Stimulated activated CD8-positive, alpha-beta memory T cell treated with anti-CD3 and anti-CD28 coated beads, Interleukin-4, amount 100 ng/mL, for 24 hours (primary cell): ENCODE measurements around the gene COQ2.

Source experiments
- DNase-seq: peaks from one replicate; pipeline ENCODE4 v3.0.0-alpha.2; 2020; ENCODE audit warnings: low read depth

Gene COQ2

DNA sequence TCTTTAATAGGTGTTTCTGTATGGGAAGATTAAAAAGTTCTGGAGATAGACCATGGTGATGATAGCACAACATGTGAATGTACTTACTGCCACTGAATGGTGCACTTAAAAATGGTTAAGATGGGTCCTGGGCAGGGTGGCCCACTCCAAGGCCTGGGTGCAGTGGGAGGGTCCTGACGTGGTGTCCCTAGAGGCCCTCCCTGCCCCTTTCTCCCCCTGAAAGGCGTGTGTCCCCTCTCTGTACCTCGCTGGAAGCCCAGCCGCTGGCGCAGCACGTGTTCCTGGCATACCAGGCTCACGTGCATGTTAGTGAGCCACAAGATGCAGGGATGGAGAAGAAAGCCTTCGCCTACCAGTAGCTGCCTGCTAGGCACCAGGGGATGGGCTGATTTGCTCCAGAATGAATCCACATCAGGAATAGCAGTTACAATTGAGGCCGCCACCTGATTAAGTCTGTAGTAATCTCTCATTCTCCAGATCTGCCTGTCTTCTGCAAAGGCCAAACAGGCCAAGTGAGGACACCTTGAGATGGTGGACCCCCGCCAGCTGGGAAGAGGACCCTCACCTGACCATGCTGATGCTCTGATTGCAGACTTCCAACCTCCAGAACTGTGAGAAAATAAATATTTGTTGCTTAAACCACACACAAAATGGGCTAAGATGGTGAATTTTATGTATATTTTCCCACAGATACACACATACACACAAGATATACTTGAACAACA lies 67.5 kb downstream of the COQ2 start:
- no peak for DNase-seq

DNA sequence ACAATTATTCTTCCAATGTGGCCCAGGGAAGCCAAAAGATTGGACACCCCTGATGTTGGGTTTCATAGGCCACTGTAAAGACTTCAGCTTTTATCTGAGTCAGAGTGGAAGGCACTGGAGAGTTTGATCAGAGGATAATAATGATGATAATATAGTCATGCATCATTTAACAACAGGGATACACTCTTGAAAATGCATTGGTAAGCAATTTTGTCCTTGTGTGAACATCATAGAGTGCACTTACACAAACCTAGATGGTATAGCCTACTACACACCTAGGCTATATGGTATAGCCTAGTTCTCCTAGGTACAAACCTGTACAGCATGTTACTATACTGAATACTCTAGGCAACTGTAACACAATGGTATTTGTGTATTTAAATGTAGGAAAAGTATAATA lies 70.5 kb downstream of the COQ2 start:
- DNase-seq: no peak
